Diencephalon (tissue), 1 donor: ENCODE results near the gene CNTN4. TPM values are rescaled to one million over a fixed set of nuclear protein-coding genes. Genes with fewer than 3 reads are reported as not detected.

Experiments
- small RNA-seq: library from RNA; depleted of rRNA; stranded (forward); fragments of <200 nt; gene quantifications from one replicate; pipeline ENCODE3, GENCODE V24; 2014
- total RNA-seq: library from RNA; depleted of rRNA; stranded (reverse); fragments of >200 nt; gene quantifications from one replicate; pipeline ENCODE4 v1.2.3, GENCODE V29; 2014

Gene CNTN4
- 96.0 TPM for total RNA-seq

DNA sequence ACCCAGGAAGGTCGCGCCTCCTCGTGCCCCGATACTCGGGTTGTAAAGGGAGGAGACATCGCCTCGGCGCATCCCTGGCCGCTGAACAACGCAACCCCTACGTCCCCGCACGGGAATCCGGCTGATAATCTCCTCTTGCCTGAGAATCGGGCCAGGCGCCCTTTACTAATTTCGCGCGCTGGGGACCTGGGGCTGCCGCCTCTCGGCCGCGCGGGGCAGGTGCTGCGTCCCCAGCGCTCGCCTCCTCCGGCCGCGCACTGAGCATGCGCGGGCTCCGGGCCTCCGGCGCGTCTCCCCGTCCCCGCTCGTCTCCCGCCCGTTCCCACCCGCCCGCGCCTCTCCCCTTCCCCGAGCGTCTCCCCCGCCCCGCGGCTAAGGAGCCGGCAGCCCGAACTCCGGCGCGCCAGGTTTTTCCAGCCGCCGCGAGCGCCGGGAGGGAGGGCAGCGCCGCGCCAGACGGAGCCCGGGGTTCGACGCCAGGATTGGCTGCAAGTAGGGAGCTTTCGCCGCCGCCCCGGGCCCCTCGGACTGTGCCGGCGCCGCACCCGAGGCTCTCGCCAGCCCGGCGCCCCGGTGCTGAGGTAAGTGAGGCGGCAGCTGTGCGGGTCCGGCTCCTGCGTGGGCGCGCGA is at the start of gene CNTN4:
CNTN4 (plus strand) TSS at position 469 of the 630 bp plus-strand sequence.

Small RNA genes lying within 50 kb of the gene (small RNA-seq; reads per million reads assigned to genes)
- gene RF00416 (not detected), gene RN7SKP144 (not detected)
